ENCODE measurements around the gene GPAT3. TPM values are rescaled to one million over a fixed set of nuclear protein-coding genes. Genes with fewer than 3 reads are reported as not detected.

The GPAT3 gene
- total and polyA plus RNA-seq, 2 of the 8 experiments (the other 6 are each of a cell fraction or from before 2014, with no cell fraction given): 0.23 to 2.0 TPM

GRCh38 chr4:83644677-83645659 lies 109.1 kb downstream of the GPAT3 start:
- WGBS, 2 experiments (ENCODE audit: extremely low coverage in 1 of 2, insufficient coverage in 1 of 2, insufficient read length in 1 of 2, insufficient replicate concordance in 2 of 2, low coverage in 1 of 2, low lambda C conversion rate in 2 of 2, missing lambda C conversion rate in 1 of 2): 34% methylated on average over 5 of the region's 5 CpGs; no CpG with 5 or more reads in 1 of the 2 experiments
- POLR2A ChIA-PET (ENCODE audit: partially characterized antibody): no interaction called here
- TF ChIP-seq POU5F1 (IDR thresholded peaks at IDR 0.05; ENCODE audit: low read depth, low read length) (no peak), JUND (IDR thresholded peaks at IDR 0.05; ENCODE audit: low read length) (0 out of 2 replicates have a peak, but pooled peaks have one; percentile 19), BRCA1 (IDR thresholded peaks at IDR 0.05; ENCODE audit: low read depth, low read length) (no peak), TCF12 (IDR thresholded peaks at IDR 0.05; ENCODE audit: low read depth, low read length) (no peak), SP4 (IDR thresholded peaks at IDR 0.05; ENCODE audit: low read length) (no peak), SP2 (IDR thresholded peaks at IDR 0.05; ENCODE audit: low read length) (no peak), RNF2 (IDR thresholded peaks at IDR 0.05; ENCODE audit: borderline replicate concordance, low read depth, low read length, missing control alignments, poor library complexity, severe bottlenecking) (no peak), SP1 (IDR thresholded peaks at IDR 0.05; ENCODE audit: low read depth, low read length) (no peak)
- TF ChIP-seq, protein P1, sequence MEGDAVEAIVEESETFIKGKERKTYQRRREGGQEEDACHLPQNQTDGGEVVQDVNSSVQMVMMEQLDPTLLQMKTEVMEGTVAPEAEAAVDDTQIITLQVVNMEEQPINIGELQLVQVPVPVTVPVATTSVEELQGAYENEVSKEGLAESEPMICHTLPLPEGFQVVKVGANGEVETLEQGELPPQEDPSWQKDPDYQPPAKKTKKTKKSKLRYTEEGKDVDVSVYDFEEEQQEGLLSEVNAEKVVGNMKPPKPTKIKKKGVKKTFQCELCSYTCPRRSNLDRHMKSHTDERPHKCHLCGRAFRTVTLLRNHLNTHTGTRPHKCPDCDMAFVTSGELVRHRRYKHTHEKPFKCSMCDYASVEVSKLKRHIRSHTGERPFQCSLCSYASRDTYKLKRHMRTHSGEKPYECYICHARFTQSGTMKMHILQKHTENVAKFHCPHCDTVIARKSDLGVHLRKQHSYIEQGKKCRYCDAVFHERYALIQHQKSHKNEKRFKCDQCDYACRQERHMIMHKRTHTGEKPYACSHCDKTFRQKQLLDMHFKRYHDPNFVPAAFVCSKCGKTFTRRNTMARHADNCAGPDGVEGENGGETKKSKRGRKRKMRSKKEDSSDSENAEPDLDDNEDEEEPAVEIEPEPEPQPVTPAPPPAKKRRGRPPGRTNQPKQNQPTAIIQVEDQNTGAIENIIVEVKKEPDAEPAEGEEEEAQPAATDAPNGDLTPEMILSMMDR (IDR thresholded peaks at IDR 0.05; ENCODE audit: control extremely low read depth in 1 of 3, insufficient read depth in 1 of 3, low read depth in 1 of 3, low read length in 3 of 3): peak in 2 of 3 experiments; percentile 57 to 74; a peak in 2 of 4 replicates

More at GRCh38 chr4:83644677-83645659, 109.1 kb downstream of the GPAT3 start:
- DNase-seq (ENCODE audit: low read depth in 1 of 2, low spot score in 2 of 2): no peak
- Histone ChIP-seq H3K18ac (ENCODE audit: extremely low read depth, low read length) (no peak overlapping the region), H3K27ac (ENCODE audit: low read depth, low read length) (no peak overlapping the region), H3K4me1 (replicated peaks in 1 of 4; ENCODE audit: control insufficient read depth in 3 of 4, insufficient read depth in 4 of 4, low read length in 3 of 4) (no peaks in the 10 kb centered on the region), H2BK5ac (ENCODE audit: low read depth, low read length) (no peak overlapping the region), H3K79me1 (ENCODE audit: low read depth, low read length) (no peaks in the 10 kb centered on the region), H2AK5ac (ENCODE audit: low read depth, low read length) (no peak overlapping the region), H2BK12ac (ENCODE audit: low read depth, low read length) (no peak overlapping the region), H3K23me2 (ENCODE audit: low read depth, low read length) (no peaks in the 10 kb centered on the region), H4K20me1 (replicated peaks in 1 of 2; ENCODE audit: control insufficient read depth in 1 of 2, insufficient read depth in 2 of 2, low read length in 2 of 2) (no peaks in the 10 kb centered on the region), H4K8ac (ENCODE audit: extremely low read depth, insufficient read depth, low read length) (no peak overlapping the region), H2AFZ (ENCODE audit: low read length) (peak overlapping the region; percentile 74; the same call in 1 of the 2 replicates), H2BK15ac (ENCODE audit: low read length) (no peak overlapping the region), H3K27me3 (replicated peaks in 1 of 4; ENCODE audit: control insufficient read depth in 3 of 4, extremely low read depth in 1 of 4, insufficient read depth in 3 of 4, low read length in 3 of 4) (no peaks in the 10 kb centered on the region), H3K14ac (ENCODE audit: insufficient read length) (no peak overlapping the region), H2BK20ac (ENCODE audit: low read length) (no peak overlapping the region), H3K4ac (replicated peaks; ENCODE audit: insufficient read length, low read depth, low read length) (no peak overlapping the region), H3K4me3 (ENCODE audit: extremely low read depth in 1 of 4, insufficient read depth in 2 of 4, low read depth in 3 of 4, low read length in 4 of 4) (no peak overlapping the region), H3K9me3 (ENCODE audit: insufficient read depth in 2 of 2, low read depth in 1 of 2, low read length in 1 of 2) (no peaks in the 10 kb centered on the region), H4K91ac (replicated peaks; ENCODE audit: insufficient read length, low read length) (no peak overlapping the region), H3K36me3 (ENCODE audit: control insufficient read depth in 2 of 4, insufficient read depth in 4 of 4, low read length in 3 of 4) (no peaks in the 10 kb centered on the region), H4K5ac (ENCODE audit: insufficient read length, low read depth, low read length) (no peak overlapping the region), H2BK120ac (replicated peaks; ENCODE audit: low read depth, low read length) (no peak overlapping the region), H3K9ac (replicated peaks in 1 of 4; ENCODE audit: extremely low read depth in 1 of 4, low read depth in 3 of 4, low read length in 3 of 4) (no peak overlapping the region), H3K79me2 (ENCODE audit: control insufficient read depth in 1 of 2, insufficient read depth in 2 of 2, low read length in 2 of 2) (no peaks in the 10 kb centered on the region), H3K23ac (ENCODE audit: insufficient read length) (no peak overlapping the region), H3K56ac (replicated peaks; ENCODE audit: insufficient read length, low read depth, low read length) (no peak overlapping the region), H3K4me2 (ENCODE audit: insufficient read depth in 1 of 2, low read depth in 2 of 2, low read length in 2 of 2) (no peak overlapping the region)
- peak; percentile 90 for FAIRE-seq
- CTCF ChIA-PET (ENCODE audit: partially characterized antibody): interaction anchor here (0.6 to 9.2 kb wide), 43 partner anchors 10 to 885 kb away, joined by 3 to 70 read pairs (median 4); no protein-coding TSS in a partner anchor

Measured in H1 (cell line).